Suppressor macrophage (primary cell): Measurements from ENCODE around the gene KLHDC8B.

Experiments
- DNase-seq, 4 experiments: peaks; one replicate each; pipeline ENCODE4 v3.0.0-alpha.2; 2020 to 2022

Gene KLHDC8B

DNA sequence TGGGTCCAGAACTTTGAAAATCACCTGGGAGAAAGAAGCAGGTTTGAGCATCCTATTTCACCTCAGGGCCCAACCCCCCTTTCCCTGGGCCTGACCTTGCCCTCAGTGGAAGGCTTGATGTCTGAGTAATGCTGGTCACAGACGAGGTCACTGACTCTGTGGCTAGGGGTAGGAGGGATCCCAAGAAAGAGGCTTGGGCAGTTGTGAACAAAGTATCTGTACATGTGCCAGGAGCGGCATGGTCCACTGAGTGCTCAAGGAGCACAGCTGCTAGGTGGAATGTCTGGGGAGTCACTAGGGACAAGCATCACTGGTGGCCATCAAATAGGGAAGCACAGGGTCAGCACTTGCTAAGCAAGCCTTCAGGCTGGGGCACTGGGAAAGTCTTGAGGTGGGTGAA, 12.6 kb upstream of the KLHDC8B start:
- no peak for DNase-seq

DNA sequence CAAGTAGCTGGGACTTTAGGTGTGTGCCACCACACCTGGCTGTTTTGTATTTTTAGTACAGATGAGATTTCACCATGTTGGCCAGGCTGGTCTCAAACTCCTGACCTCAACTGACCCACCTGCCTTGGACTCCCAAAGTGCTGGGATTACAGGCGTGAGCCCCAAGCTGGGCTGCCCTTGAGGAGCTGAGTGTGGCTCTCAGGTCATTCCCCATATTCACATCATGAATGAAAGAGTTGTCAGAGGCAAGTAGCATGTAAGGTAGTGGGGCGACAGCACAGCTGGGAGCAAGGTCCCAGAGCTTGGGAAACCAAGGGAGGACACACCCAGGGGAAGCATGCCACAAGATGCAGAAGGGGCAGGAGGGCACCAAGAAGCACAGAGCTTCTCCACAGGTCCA, 10.2 kb upstream of the KLHDC8B start:
- DNase-seq: no peak

DNA sequence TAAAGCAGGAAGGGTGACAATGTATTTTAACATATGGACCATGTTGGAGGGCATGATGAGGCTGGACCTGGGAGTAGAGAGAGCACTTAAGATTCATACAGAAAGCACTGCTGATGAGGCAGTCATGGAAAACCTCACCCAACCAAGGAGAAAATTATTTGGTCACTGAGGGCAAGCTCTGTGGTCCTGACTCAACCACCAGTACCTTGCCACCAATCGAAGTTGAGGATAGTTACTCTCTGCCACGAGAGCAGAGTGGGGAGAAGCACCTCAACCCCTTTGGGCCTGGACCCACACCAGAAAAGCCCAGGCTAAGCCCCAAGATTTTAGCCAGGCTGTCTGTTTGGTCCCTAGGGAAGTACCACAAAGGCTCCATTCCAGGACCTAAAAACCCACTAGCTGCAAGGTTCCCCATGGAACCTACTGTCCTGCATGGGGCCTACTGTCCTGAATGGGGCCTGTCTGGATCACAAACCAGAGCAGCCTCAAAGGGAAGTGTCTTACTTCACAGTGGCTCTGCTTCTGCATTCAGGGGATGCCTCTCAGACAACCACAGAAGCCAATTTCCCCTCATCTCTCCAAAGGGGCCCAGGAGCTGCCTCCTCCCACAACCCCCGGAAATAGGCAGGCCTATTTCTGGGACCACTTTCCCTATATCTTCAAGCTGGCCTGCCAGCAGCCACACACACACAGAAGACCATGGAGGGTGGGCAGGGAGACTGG, 9.4 kb upstream of the KLHDC8B start:
- DNase-seq: peak in 3 of 4 experiments; percentile 42 to 57 (median 57)

DNA sequence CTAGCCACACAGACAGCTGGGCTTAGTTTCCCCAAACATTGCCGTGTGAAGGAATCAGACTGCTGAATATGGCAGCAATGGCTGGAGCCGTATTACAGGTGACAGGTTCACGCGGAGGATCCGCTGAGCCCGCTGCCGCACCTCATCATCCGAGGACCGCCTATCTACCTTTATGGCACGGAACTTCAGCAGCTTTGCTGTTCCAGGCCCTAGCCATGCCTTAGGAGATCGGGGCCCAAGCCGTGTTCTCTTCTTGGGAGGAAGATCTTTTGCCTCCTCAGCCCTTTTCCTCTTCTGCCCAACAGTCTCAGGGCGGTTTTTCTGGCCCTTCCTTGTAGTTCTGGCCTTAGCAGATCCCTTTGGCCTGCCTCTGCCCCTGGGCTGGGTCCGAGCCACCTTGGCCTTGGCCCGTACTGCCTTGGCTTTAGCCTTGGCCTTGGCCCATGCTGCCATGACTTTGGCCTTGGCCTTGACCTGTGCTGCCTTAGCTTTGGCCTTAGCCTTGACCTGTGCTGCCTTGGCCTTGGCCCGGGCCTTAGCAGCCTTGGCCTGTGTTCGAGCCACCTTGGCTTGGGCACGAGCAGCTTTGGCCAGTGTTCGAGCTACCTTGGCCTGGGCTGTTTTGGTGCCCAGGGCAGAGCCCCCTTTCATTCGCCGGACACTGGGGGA, 8.5 kb upstream of the KLHDC8B start:
- DNase-seq: no peak

DNA sequence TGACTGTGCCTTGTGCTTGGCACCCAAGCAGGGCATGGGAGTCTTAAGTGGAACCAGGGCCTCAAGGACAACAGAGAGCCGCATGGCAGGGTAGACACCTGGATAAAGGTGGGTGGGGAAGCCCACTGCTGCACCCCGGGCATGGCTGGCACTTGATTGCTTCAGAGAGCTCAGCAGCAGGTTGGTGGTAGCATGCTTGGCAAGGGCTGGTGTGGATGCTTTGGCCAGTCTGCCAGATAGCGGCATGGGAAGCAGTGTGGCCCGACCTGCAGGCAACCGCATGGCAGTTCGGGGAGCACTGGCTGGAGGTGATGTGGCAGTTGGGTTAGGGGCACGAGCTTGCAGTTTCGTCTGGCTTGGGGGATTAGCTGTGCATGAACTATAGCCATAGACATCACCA, 7.8 kb upstream of the KLHDC8B start:
- DNase-seq: no peak

DNA sequence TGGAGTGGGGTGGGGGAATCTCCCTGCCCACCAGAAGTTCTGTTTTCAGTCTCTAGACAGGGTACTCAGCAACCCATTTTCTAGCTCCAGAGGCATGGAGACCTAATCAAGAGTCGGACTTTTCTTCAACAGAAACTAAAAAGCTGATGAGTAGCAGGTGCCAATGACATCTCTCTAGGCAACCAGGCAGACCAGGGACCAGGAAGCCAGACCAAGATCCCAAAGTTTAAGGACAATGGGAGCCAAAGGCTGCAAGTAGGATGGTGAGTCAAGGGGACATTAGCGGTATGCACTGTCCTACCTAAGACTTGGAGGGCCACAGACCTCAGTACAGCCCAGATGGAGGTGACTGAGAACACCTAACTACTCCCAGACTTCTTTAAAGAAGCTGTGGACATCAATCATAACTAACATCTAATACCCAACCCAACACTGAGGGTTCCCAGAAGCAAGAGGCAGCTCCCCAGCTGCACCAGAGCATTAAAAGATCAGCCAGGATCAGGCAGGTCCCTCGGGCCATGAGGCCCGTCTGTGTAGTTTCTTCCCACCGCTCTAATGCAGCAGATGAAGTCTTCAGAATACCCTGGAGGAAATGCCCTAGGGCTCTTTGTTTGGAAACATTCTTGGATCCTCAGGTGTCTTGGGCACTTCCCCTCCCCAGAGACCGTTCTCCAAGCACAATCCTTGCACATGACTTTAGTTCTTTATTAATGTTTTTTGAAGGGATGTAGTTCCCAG, 6.2 kb upstream of the KLHDC8B start:
- no peak for DNase-seq

DNA sequence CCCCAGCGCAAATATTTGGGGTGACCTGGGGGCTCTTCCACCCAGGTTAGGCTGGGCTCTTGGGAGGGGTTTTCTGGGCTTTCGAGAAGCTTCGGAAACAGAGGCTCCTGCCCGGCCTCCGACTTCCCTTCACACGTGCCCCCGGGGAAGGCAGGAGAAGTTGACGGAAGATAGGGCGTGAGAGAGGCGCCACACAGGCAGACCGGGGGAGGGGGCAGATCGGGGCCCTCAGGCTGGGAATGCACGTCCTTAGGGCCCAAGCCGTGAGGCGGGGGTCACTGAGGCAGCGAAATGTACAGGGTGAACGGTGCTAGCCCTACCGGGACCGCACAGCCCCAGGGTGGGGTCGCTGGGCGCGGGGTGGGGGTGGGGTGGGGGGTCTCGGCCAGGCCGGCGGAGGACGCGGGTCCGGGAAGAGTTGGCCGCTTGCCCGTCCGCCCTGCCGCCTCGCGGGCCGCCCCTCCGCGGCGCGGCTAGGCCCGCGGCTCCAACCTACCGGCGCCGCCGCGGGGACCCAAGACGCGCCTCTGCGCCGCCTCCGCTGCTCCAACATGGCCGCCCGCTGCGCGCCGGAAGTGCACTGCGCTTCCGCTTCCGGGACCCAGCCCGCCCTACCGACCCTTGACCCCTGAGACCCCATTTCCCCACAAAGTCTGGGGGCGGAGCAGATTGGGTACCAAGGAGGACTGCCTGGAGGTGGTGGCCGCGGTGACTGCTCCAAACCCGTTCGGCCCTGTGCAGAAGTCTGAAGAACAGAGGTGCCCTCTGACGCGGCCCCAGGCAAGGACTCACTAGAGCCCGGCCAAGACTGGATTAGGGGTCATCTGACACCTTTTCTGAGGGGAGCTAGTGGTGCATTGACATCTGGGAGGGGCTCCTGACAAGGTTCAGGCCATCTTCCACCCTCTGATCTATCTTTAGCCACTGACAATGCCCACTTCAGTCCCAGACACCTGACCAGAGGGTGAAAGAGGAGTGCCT, 5.3 kb upstream of the KLHDC8B start, which contains the start of gene CCDC71:
Gene CCDC71, minus strand, starts transcription at position 561 of the 981 bp plus-strand sequence. CDS start 2,123 bp downstream, outside the sequence.
- DNase-seq: peak; percentile 83 to 94 (median 88)

DNA sequence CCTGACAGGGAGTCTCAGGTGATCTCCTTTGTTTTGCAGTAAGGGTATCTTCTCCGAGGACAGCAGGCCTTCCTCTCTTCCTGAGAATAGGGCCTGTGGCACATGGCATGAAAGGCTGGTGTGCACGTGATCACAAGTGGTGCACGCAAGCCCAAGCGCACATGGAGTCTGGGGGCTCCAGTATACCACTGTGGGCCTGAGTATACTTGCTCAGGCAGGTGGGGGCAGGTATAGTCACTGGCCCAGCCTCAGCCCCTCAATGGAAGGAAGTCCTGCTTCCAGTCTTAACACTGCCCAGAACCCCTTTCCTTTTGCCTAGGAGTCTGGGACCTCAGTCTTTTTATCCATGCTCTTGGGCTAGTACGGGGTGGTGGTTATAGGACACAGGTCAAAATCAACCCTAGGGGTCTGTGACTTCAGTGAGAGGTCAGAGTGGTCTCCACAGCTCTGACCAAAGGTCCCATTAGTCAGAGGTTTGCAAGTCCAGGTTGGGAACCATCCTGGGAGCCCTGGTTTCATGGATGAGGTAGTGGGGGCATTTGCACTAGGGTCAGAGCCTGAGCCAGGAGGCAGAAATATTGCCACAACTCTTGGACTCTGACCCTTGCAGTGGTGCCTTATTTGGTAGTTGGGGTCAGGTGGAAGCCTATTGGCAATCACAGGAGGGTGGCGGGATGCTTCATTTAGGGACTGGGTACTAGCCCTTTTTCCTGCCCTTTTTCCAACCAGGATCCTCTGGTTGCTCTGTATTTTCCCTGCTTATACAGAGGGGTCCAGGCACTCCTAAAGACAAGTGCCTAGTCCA, 4.4 kb upstream of the KLHDC8B start:
- DNase-seq: no peak

DNA sequence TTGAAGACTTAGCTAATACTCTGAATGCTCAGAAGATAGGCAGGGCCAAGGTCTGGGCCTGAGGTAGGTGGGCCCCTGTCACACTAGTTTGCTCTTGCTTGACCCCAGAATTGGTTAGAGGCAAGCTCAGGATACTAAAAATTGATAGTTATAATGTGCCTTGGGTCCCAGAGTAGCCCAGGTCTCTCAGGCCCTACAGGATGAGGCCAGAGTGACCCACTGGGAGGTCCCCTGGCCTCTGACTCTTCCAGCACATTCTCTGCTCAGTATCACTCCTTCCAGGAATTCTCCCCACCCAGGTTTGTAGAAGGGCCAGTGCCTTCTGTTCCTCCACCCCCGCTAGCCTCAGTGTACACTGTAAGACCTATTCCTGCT, 667 bp upstream of the KLHDC8B start:
- DNase-seq: no peak

DNA sequence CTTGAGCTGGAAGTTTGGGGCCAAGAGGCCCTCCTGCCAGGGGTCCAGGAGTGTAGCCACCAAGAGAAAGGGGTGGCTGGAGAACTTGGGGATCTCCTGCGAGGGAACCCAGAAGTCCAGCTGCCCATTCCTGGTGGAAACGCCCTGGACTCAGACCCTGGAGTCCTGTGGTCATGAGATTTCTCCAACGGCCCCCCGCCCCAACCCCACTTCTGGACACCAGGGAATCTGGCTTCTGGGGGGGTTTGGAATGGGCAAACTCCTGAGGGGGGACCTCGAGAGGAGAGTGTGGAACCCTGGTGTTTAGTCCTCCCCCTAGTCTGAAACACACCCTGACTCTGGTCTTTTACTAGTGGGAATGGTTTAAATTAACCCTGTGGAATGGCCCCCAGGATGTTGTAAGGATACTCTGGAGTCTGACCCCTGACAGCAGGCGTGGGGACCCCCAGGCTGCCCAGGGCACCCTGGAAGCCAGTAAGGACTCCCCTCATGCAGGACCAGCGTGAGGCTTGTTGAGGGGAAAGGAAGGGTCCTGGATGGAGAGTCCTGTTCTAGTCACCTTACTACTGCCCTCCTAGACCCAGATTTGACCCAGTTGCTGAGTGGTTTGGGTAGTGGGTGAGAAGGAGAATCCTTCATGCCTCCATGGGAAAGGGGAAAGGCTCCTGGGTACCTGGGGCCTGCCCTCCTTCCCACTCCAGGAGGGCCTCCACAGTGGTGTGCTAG, 540 bp downstream of the KLHDC8B start:
- no peak for DNase-seq

DNA sequence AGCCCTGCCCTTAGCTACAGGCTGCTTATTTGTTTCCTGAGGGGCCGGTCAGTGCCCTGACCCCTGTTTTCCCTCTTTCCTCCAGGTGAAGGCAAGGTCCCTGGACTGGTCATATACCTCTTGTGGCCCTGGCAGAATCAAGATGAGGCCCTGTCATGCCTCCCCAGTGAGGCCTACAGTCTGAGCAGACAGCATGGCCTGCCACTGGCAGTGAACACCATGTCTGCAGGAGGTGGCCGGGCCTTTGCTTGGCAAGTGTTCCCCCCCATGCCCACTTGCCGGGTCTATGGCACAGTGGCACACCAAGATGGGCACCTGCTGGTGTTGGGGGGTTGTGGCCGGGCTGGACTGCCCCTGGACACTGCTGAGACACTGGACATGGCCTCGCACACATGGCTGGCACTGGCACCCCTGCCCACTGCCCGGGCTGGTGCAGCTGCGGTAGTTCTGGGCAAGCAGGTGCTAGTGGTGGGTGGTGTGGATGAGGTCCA, 1.2 kb downstream of the KLHDC8B start:
- no peak for DNase-seq

DNA sequence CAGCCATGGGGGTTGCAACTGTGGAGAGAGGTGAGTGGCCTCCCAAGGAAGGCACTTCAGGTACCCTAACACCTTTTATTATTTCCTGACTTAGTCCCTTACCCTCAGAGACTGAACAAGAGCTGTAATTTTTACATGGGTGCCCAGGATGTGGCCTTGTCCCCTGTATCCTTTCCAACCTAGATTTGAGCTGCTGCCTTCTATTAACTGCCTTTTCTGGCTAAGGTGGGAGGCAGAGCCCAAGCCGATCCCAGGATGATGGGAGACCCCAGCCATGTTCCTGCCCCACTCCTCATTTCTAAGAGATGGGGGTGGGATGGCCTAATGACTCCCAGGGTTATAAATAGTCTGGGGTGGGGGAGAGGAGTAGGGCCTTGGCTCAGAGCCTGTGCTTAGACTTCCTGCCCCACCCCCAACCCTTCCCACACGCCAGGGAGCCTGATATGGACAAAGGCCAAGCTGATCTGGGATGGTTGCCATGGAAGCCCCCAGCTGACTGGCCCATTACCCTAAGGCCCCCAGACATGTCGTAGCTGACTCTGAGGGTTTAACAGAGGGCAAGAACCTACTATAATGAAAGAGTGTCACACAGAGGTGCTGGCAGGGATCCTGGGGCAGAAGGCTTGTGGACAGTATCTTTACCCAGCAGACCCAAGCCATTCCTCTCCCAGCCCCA, 1.9 kb downstream of the KLHDC8B start:
- peak in 1 of 4 experiments; percentile 18 for DNase-seq

DNA sequence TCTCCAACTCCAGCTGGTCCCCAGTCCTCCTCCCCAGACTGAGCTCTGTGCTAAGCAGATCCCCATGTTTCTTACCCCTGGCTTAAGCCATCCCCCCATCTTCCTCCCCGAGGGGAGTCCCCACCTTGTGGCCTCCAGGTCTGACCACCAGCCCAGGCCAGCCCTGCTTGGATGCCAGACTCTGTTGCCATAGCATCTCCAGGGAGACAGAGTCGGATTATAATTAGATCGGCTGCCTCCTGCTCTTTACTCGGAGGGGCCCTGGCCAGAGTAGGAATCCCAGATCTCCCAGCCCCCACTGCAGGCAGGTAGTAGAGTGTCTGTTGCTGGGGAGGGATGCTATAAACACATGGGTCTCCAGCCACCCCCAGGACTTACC, 2.4 kb downstream of the KLHDC8B start:
- DNase-seq: no peak

DNA sequence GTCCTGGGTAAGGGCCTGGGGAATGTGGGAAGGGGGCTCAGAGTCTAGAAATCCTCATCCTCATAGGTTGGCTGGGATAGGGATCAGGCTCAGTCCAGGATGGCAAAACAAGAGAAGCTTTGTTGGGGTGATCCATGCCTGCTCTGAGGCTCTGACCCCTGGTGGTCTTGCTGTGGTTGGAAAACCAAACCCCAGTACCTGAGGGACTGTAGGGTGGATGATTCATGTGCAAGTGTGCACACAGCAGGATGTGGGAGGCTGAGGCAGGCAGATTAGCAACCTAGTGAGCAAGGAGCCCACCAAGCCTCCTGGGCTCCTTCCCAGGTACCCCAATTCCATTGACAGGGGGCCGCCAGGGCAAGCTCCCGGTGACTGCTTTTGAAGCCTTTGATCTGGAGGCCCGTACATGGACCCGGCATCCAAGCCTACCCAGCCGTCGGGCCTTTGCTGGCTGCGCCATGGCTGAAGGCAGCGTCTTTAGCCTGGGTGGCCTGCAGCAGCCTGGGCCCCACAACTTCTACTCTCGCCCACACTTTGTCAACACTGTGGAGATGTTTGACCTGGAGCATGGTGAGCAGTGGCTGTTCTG, 3.1 kb downstream of the KLHDC8B start:
- DNase-seq: no peak

DNA sequence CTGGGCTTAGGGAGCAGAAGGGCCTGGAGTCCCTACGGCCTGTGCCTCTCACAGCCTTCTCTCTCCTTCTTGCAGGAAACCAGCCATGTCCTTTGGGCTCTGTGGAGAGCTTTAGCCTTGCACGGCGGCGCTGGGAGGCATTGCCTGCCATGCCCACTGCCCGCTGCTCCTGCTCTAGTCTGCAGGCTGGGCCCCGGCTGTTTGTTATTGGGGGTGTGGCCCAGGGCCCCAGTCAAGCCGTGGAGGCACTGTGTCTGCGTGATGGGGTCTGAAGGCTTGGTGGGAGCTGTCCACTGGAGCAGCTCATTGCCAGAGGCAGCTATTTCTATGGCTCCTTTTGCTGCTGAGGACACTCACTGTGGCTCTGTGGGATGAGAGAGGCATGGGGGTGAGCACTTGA, 4.1 kb downstream of the KLHDC8B start:
- DNase-seq: no peak

DNA sequence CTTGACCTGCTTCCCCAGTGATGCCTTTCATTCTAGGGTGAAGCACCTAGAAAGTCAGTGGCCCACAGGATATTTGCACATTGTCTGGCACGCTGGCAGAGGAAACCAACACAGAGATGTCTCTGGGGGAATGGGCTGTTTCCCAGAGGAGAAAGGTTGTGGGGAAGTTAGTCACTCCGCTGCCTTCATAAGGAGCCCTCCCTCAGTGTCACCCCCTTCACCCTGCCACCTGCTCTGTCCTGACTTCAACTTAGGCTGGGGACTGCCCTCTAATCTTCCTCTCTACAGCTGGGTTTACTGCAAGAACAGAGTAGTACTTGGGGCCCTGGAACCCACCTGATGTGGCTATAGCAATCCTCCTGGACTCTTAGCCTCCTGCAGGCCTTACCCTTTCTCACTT, 5.7 kb downstream of the KLHDC8B start:
- no peak for DNase-seq

DNA sequence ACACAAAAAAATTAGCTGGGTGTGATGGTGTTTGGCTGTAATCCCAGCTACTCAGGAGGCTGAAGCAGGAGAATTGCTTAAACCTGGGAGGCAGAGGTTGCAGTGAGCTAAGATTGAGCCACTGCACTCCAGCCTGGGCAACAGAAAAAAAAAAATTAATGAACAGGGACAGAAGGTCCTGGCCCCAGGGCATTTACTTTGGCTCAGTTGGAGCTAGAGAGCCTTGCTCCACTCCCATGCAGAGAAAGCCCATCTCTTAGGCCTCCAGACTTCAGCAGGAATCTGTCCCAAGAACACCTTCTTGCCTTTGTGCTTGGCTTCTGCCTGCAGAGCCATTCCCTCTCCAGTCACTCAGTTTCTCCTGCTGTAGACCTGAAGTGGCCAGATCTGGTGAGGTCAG, 8.7 kb downstream of the KLHDC8B start:
- DNase-seq: no peak

DNA sequence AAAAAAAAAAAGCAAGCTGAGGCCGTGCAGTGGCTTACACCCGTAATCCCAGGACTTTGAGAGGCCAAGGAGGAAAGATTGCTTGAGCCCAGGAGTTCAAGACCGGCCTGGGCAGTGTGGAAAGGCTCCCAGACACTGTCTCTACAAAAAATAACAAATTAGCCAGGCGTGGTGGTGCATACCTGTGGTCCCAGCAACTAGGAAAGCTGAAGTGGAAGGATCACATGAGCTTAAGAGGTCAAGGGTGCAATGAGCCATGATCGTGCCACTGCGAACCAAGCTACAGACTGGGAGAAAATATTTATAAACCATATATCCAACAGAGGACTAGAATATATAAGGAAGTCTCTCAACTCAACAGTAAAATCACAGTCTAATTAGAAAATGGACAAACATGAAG, 10.0 kb downstream of the KLHDC8B start:
- no peak for DNase-seq

DNA sequence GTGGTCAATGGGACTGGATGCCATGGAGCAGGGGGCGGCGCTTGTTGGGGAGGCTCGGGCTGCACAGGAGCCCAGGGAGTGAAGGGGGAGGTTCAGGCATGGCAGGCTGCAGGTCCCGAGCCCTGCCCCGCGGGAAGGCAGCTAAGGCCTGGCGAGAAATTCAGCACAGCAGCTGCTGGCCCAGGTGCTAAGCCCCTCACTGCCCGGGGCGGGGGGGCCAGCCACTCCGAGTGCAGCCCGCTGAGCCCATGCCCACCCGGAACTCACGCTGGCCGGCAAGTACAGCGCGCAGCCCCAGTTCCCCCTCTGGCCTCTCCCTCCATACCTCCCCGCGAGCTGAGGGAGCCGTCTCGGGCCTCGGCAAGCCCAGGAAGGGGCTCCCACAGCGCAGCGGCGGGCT, 11.3 kb downstream of the KLHDC8B start:
- no peak for DNase-seq

DNA sequence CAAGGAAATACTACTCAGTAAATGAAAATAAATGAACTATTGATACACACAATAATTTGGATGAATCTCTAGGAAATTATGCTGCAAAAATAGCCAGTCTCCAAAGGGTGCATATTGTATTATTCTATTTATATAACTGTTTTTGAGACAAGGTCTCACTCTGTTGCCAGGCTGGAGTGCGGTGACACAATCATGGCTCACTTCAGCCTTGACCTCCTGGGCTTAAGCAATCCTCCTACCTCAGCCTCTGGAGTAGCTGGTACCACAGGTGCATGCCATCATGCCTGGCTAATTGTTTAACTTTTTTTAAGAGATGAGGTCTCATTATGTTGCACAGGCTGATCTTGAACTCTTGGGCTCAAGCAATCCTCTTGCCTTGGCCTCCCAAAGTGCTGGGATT, 12.5 kb downstream of the KLHDC8B start:
- no peak for DNase-seq
